Loucy (cell line): ENCODE data around the gene CDC14A.

Experiments
- EZH2phosphoT487 ChIP-seq: fragments of 200-600 bp; IDR thresholded peaks from 2 replicates; pipeline ENCODE4 v1.6.1; 2018; ENCODE audit warnings: antibody characterized with exemption, mild to moderate bottlenecking, moderate library complexity, borderline replicate concordance
- TF ChIP-seq, protein P1 (sequence below): fragments of 200-600 bp; sonication (generic); conservative IDR thresholded peaks from 2 replicates; pipeline ENCODE4 v1.5.1; 2014; ENCODE audit warnings: mild to moderate bottlenecking, antibody characterized with exemption, low read length

- TF ChIP-seq EZH2phosphoT487: no peak
- TF ChIP-seq, protein P1, sequence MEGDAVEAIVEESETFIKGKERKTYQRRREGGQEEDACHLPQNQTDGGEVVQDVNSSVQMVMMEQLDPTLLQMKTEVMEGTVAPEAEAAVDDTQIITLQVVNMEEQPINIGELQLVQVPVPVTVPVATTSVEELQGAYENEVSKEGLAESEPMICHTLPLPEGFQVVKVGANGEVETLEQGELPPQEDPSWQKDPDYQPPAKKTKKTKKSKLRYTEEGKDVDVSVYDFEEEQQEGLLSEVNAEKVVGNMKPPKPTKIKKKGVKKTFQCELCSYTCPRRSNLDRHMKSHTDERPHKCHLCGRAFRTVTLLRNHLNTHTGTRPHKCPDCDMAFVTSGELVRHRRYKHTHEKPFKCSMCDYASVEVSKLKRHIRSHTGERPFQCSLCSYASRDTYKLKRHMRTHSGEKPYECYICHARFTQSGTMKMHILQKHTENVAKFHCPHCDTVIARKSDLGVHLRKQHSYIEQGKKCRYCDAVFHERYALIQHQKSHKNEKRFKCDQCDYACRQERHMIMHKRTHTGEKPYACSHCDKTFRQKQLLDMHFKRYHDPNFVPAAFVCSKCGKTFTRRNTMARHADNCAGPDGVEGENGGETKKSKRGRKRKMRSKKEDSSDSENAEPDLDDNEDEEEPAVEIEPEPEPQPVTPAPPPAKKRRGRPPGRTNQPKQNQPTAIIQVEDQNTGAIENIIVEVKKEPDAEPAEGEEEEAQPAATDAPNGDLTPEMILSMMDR: peak; percentile 29; the same call in 1 of the 2 replicates
These were observed 213.8 kb downstream of the CDC14A start for GRCh38 chr1:100565937-100566699.
